K562 (cell line): Measurements from ENCODE around the gene MINDY4. TPM values are rescaled to one million over a fixed set of nuclear protein-coding genes. Genes with fewer than 3 reads are reported as not detected.

ENCODE experiments used
- ATAC-seq: fragments of 200-7000 bp; cut with Tn5 transposase; 3 replicates; pipeline ENCODE4 v1.9.1; 2020; ENCODE audit warnings: moderate library complexity
- BruUV-seq: library from RNA; stranded (reverse); fragments of 400-500 nt; replicated peaks from 2 replicates; lab custom pipeline; 2021; lab: Mats Ljungman, UMichigan
- CTCF ChIA-PET: fragments of 300-600 bp; formaldehyde crosslinking; extraction: SDS; loops from one replicate; lab custom pipeline; 2021; ENCODE audit warnings: low intra/inter-chr PET ratio; lab: Yijun Ruan, JAX
- POLR2A ChIA-PET: fragments of 300-600, 350-650 bp; sonication (Branson Sonifier 250); formaldehyde crosslinking; extraction: SDS; loops from one replicate; lab custom pipeline; 2021; ENCODE audit warnings: antibody characterized with exemption, inconsistent platforms; lab: Yijun Ruan, JAX
- DNase-seq, 4 experiments: peaks; one replicate each; pipeline versions ENCODE4 v3.0.0 to v3.0.0-alpha.2; 2011 to 2018; ENCODE audit warnings: low spot score in 3 of 4, mixed read lengths in 3 of 4; ENCODE audit errors: extremely low read depth in 1 of 4
- FAIRE-seq: peaks from 2 replicates; lab custom pipeline; 2011; peaks lifted over from hg19 to GRCh38; lab: Jason Lieb, UNC
- H2AFZ ChIP-seq: 2 replicates; pipeline ENCODE4 v1.6.0; 2011; ENCODE audit warnings: low read depth, low read length, control low read depth, inconsistent platforms
- H3K27ac ChIP-seq: fragments of 200-600 bp; 3 replicates; pipeline ENCODE4 v1.8.0; 2011; ENCODE audit warnings: low read depth, mild to moderate bottlenecking, control low read depth, inconsistent platforms, low read length, moderate library complexity, mixed read lengths; ENCODE audit errors: extremely low read depth
- H3K27me3 ChIP-seq, 2 experiments: fragments of 300-600 bp in 1 of 2; 2 replicates in 1 of 2; 3 replicates in 1 of 2; pipeline versions ENCODE4 v1.6.0 to v1.8.0; 2011; ENCODE audit warnings: inconsistent platforms in 2 of 2, low read length in 2 of 2, mild to moderate bottlenecking in 1 of 2, mixed read lengths in 1 of 2, moderate library complexity in 1 of 2; ENCODE audit not compliant: control insufficient read depth in 2 of 2, insufficient read depth in 2 of 2
- H3K36me3 ChIP-seq: fragments of 300-600 bp; 3 replicates; pipeline ENCODE4 v1.8.0; 2011; ENCODE audit warnings: mild to moderate bottlenecking, low read length, inconsistent platforms; ENCODE audit not compliant: control insufficient read depth, insufficient read depth
- H3K4me1 ChIP-seq, 2 experiments: fragments of 200-600 bp in 1 of 2; replicated peaks in 1 of 2; 2 replicates in 1 of 2; 3 replicates in 1 of 2; pipeline versions ENCODE4 v1.5.1 to v1.8.0; 2011; ENCODE audit warnings: inconsistent platforms in 2 of 2, low read length in 2 of 2, mild to moderate bottlenecking in 1 of 2, mixed read lengths in 1 of 2, moderate library complexity in 1 of 2; ENCODE audit not compliant: control insufficient read depth in 2 of 2, insufficient read depth in 2 of 2
- H3K4me2 ChIP-seq: 2 replicates; pipeline ENCODE4 v1.6.1; 2011; ENCODE audit warnings: low read length, control low read depth, inconsistent platforms, mixed read lengths; ENCODE audit not compliant: insufficient read depth
- H3K4me3 ChIP-seq: fragments of 200-600 bp; sonication (generic), shearing (Covaris generic); 2 replicates; pipeline ENCODE4 v1.5.1; 2016; ENCODE audit warnings: control low read depth, inconsistent platforms
- H3K79me2 ChIP-seq: fragments of 200-600 bp; 3 replicates; pipeline ENCODE4 v1.8.0; 2011; ENCODE audit warnings: low read length, inconsistent platforms; ENCODE audit not compliant: control insufficient read depth, insufficient read depth
- H3K9ac ChIP-seq, 2 experiments: 2 replicates each; pipeline versions ENCODE4 v1.6.0 to v1.6.1; 2011; ENCODE audit warnings: low read depth in 2 of 2, low read length in 2 of 2, control low read depth in 1 of 2, inconsistent platforms in 1 of 2, mild to moderate bottlenecking in 1 of 2, mixed read lengths in 1 of 2; ENCODE audit not compliant: insufficient read depth in 1 of 2
- H3K9me1 ChIP-seq: one replicate; pipeline ENCODE4 v1.6.0; 2011; ENCODE audit warnings: inconsistent platforms, mild to moderate bottlenecking, low read length, moderate library complexity; ENCODE audit not compliant: control insufficient read depth, insufficient read depth
- H3K9me3 ChIP-seq: replicated peaks from 2 replicates; pipeline ENCODE4 v1.5.1; 2011; ENCODE audit warnings: low read depth, low read length, inconsistent platforms; ENCODE audit not compliant: control insufficient read depth, insufficient read depth
- H4K20me1 ChIP-seq: replicated peaks from 2 replicates; pipeline ENCODE4 v1.6.1; 2011; ENCODE audit warnings: low read length, inconsistent platforms, mixed read lengths; ENCODE audit not compliant: control insufficient read depth, insufficient read depth
- ARID1B ChIP-seq: fragments of 450-650 bp; IDR thresholded peaks from 2 replicates; pipeline ENCODE4 v1.6.1; 2016; ENCODE audit warnings: antibody characterized with exemption, mild to moderate bottlenecking, inconsistent platforms
- COPS2 ChIP-seq: fragments of 450-650 bp; conservative IDR thresholded peaks from 2 replicates; pipeline ENCODE4 v1.6.1; 2016; ENCODE audit warnings: mild to moderate bottlenecking, moderate library complexity
- EWSR1 ChIP-seq: fragments of 450-650 bp; IDR thresholded peaks from 2 replicates; pipeline ENCODE4 v1.6.1; 2018; ENCODE audit warnings: borderline replicate concordance, mild to moderate bottlenecking, low read depth, moderate library complexity; ENCODE audit not compliant: partially characterized antibody
- MAX ChIP-seq: sonication (generic); formaldehyde crosslinking; IDR thresholded peaks from 2 replicates; pipeline ENCODE4 v1.9.0; 2022; ENCODE audit warnings: mild to moderate bottlenecking, missing genetic modification reagents
- MTF1 ChIP-seq: fragments of 250-450 bp; sonication (Bioruptor Pico); IDR thresholded peaks from 2 replicates; pipeline ENCODE4 v1.9.0; 2021; ENCODE audit warnings: moderate library complexity, mild to moderate bottlenecking, inconsistent platforms, borderline replicate concordance
- ZNF57 ChIP-seq: fragments of 450-650 bp; formaldehyde crosslinking; IDR thresholded peaks from 2 replicates; pipeline ENCODE4 v1.4.0; 2020; ENCODE audit warnings: mild to moderate bottlenecking, moderate library complexity
- ZNF592 ChIP-seq: fragments of 450-650 bp; IDR thresholded peaks from 2 replicates; pipeline ENCODE4 v1.6.1; 2017; ENCODE audit warnings: antibody characterized with exemption, mild to moderate bottlenecking
- WGBS: fragments of 100-300 bp; shearing (Covaris generic); methylation state at CpG from one replicate; pipeline ENCODE4 v1.1.6; 2016; ENCODE audit warnings: low coverage, mixed read lengths; ENCODE audit not compliant: insufficient coverage; ENCODE audit errors: missing lambda C conversion rate; 5-methylcytosine and 5-hydroxymethylcytosine counted together
- in situ Hi-C: fragments of 300-500 bp; cut with MboI; formaldehyde crosslinking; loops from 4 replicates; pipeline ENCODE4 v1.15.0; 2018; ENCODE audit warnings: inconsistent platforms, mixed read lengths
- intact Hi-C: fragments of 100-400 bp; cut with micrococcal nuclease; formaldehyde crosslinking; loops from 2 replicates; pipeline ENCODE4 v1.14.2; 2022
- polyA plus RNA-seq, 8 experiments: library from polyadenylated mRNA; depleted of rRNA in 4 of 8; stranded (reverse) in 5 of 8; unstranded in 3 of 8; fragments of >200 nt; fragmentation: Nextera tagmentation in 2 of 8; fragmentation: Illumina TruSeq in 1 of 8; extraction: Ambion mirVana in 2 of 8; extraction: Trizol in 1 of 8; gene quantifications; 2 replicates each; pipeline versions ENCODE4 v1.2.1 to v1.2.3, GENCODE V29; 2011 to 2014; ENCODE audit warnings: inconsistent platforms in 1 of 8, missing spikeins in 1 of 8
- total RNA-seq, 7 experiments: library from RNA; depleted of rRNA in 6 of 7; stranded (reverse); fragments of >200 nt in 6 of 7; fragmentation: Illumina TruSeq in 2 of 7; extraction: Trizol in 2 of 7; gene quantifications; 2 replicates each; pipeline versions ENCODE4 v1.2.1 to v1.2.3, GENCODE V29; 2011 to 2021; ENCODE audit warnings: low replicate concordance in 1 of 7

The MINDY4 gene
- total and polyA plus RNA-seq, 9 of the 15 experiments (the other 6 are each of a cell fraction or from before 2014, with no cell fraction given) = 2.1 to 16.7 (median 11.0) TPM

- H3K79me2 ChIP-seq = peaks cover 63% of the 10 kb centered on the region
- ChIA-PET CTCF (no interaction called here), POLR2A (interaction anchor here (0.9 to 1.2 kb wide), 2 partner anchors 9 to 93 kb away, joined by 3 read pairs; no protein-coding TSS in a partner anchor)
- DNase-seq = no peak
- no peak for ATAC-seq
- no peak overlapping the region for H3K4me3 ChIP-seq
- BruUV-seq = no TSS peak
- peaks cover 2% of the 10 kb centered on the region for H3K9me1 ChIP-seq
- H3K9me3 ChIP-seq = no peaks in the 10 kb centered on the region
- 60% methylated on average over 6 of the region's 6 CpGs for WGBS
- no peak overlapping the region for H2AFZ ChIP-seq
- H3K36me3 ChIP-seq = peaks cover 15% of the 10 kb centered on the region
- intact Hi-C loops = loop anchor here (5.0 kb wide), 1 partner anchor 491 kb away; the partner anchor contains the start of gene ZNRF2
- no peak for FAIRE-seq
- peak overlapping the region; percentile 80; the same call in 1 of the 2 replicates for H3K4me2 ChIP-seq
- in situ Hi-C loops = no loop called here
- H3K27ac ChIP-seq = no peak overlapping the region
- no peaks in the 10 kb centered on the region for H3K27me3 ChIP-seq
- H3K9ac ChIP-seq = no peak overlapping the region; a peak in 1 of 4 replicates
- H4K20me1 ChIP-seq = no peaks in the 10 kb centered on the region
- H3K4me1 ChIP-seq = peaks cover 19 to 24% of the 10 kb centered on the region in 2 experiments
- TF ChIP-seq MTF1 (no peak), EWSR1 (no peak), ZNF57 (CRISPR knock-in tag) (no peak), ARID1B (no peak), ZNF592 (0 out of 2 replicates have a peak, but pooled peaks have one; percentile 39), COPS2 (no peak), MAX (CRISPR knock-in tag) (0 out of 2 replicates have a peak, but pooled peaks have one; percentile 28)
Measured at GRCh38 chr7:30772984-30773383, 1.8 kb downstream of the MINDY4 start.
